Head of caudate nucleus (tissue), 42 donors: ENCODE data around the gene PRR7.
A peak's percentile ranks its signal among the peaks of the same experiment; 100 is the strongest.

Experiments
- DNase-seq, 42 donors: peaks; one replicate each; pipeline versions ENCODE4 v3.0.0 to v3.0.0-alpha.2; 2020 to 2021; ENCODE audit warnings: mixed read lengths in 7 of 42
- intact Hi-C: fragments of 100-400 bp; cut with DNase I; formaldehyde crosslinking; loops from one replicate; pipeline ENCODE4 v1.15.0; 2022

PRR7 gene

GRCh38 chr5:177498013-177498787 lies 51.6 kb downstream of the PRR7 start:
- no peak for DNase-seq

GRCh38 chr5:177499842-177500241 lies 53.2 kb downstream of the PRR7 start:
- no peak for DNase-seq
- intact Hi-C loops: loop anchor here (5.0 kb wide), 2 partner anchors 43 to 108 kb away; no protein-coding TSS in a partner anchor

More at GRCh38 chr5:177498013-177498787, 51.6 kb downstream of the PRR7 start:
- intact Hi-C loops: loop anchor here (5.0 kb wide), 1 partner anchor 41 kb away; no protein-coding TSS in a partner anchor

- DNase-seq: peak; percentile 86 to 96 (median 92)
- intact Hi-C loops: loop anchor here (5.0 kb wide), 1 partner anchor 109 kb away; no protein-coding TSS in a partner anchor
Observed at GRCh38 chr5:177500685-177501522, 54.3 kb downstream of the PRR7 start.

GRCh38 chr5:177501874-177502678 lies 55.5 kb downstream of the PRR7 start:
- intact Hi-C loops: loop anchor here (5.0 kb wide), 1 partner anchor 110 kb away; no protein-coding TSS in a partner anchor
- peak in 2 of 42 donors; percentile 57 to 69 for DNase-seq

GRCh38 chr5:177502886-177503285 lies 56.3 kb downstream of the PRR7 start:
- intact Hi-C loops: loop anchor here (5.0 kb wide), 1 partner anchor 111 kb away; no protein-coding TSS in a partner anchor
- DNase-seq: no peak

- intact Hi-C loops: loop anchor here (5.0 kb wide), 1 partner anchor 111 kb away; no protein-coding TSS in a partner anchor
- DNase-seq: no peak
Observed at GRCh38 chr5:177503351-177504085, 56.9 kb downstream of the PRR7 start.

- intact Hi-C loops: loop anchor here (5.0 kb wide), 1 partner anchor 112 kb away; no protein-coding TSS in a partner anchor
- no peak for DNase-seq
Observed at GRCh38 chr5:177504086-177505056, 57.8 kb downstream of the PRR7 start.

- DNase-seq: no peak
- intact Hi-C loops: no loop called here
Observed at GRCh38 chr5:177505075-177505474, 58.5 kb downstream of the PRR7 start.
